ENCODE measurements around the gene CORO1C.

The CORO1C gene

DNA sequence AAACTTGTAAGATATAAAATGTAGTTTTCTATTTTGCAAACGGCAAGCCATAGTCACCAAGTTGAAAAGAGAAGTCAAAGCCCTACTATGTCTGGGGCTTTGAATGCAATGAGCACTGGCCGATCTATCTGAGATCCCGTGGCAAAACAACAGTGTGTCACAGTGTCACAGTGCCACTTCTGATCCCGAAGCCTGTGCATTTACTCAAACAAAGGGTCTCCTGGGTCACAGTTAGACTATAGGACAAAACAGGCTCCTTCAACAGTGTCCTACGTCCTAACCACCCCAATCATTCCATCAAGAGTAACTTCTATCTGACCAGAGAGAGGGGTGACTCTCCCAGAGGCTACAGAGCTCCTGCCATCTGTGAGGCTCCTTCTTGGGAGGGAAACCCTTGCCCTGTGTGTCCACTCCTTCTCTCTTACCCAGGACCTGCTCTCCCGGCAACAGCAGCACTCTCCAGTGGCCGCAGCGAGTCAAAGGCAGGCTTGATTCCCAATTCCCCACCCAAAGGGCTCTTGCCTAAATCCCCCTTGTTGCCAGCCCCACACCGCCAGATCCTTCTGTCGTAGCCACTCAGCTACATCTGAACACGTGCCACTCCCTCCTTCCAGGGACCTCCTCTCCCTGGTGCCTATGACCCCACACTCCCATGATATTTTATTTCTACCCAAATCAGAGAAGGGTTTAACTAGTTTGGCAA lies 83.6 kb downstream of the CORO1C start:
- DNase-seq (ENCODE audit: low read depth in 2 of 2) = no peak

DNA sequence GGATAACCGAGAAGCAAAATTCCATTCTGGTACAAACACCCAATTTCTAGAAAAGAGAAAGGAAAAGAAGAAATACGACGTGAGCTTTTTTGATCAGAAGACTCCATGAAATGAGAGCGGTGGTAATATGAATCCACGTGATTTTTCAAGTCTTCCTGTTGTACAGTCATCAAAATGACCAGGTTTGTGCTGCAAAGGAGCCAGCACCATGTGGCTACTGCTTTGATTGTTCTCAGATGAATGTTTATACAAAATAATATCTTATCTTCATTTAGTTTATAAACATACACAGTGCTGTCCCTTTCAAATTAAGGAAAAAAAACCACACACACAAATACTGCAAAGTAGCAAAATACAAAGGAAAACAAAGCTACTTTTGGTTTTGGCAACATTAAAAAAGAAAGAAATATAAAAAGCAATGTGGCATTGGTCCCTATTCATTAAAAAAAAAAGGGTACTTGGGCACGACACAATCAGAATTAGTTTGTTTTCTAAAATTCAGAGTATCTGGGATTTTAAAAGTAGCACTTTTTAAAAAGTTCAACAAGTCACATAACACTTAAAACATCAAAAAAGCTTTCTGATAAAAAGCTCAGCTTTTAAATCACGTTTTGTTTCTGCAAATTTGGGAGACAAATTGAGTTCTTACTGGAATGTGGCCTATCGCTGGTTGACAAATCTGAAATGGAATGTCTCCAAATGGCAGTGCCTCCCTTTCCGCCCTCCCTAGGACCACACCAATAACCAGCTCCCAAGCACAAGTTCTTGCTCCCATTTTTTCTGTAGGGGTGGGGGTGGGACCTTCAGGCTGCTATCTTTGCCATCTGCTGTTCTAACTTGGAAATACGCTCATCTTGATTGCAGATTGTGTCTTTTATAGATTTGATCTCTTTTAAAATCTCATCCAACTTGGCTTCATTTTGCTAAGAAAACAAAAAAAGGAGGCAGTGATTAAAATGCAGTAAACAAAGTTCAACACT lies 84.4 kb downstream of the CORO1C start:
- DNase-seq (ENCODE audit: low read depth in 2 of 2) = no peak

DNA sequence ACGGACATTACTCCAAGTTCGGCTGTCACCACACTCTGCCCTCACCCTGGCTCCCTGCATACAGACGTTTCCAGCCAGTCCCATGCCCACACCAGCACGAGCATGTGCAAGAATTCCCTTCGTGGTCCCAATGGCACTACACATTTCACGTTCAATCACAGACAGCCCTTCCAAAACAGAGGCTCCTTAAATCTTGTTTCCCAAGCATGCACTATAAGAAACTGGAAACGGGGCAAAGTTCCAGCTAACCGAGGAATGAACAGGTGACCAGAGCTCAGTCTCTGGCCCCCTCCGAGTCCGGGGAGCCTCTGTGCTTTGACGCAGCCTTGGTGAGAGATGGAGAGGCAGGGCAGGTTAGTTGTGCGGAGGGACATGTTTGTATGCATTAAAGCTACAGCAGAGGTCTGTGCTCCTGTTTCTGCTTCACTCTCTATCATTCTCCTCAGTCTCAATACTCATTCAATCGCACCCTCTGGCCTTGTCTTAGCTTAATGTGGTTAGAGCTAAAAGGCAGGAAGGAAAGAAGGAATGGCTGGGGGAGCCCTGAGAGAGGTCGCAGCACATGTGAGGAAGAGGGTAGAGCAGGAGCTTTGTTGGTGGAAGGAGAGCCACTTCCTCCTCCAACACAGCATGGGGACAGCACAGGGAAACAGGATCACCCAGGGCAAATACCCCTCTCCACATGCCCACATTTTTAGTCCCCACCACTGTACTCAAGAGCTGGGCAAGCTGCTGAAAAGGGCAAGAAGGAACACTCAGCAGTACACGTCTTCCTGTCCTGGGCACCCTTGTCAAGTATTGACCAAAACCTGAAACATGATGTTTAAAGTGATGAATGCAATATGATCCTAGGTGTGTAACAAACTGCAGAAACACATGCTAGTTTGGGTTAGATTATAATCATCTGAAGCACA lies 85.4 kb downstream of the CORO1C start:
- DNase-seq (ENCODE audit: low read depth in 2 of 2) = no peak

DNA sequence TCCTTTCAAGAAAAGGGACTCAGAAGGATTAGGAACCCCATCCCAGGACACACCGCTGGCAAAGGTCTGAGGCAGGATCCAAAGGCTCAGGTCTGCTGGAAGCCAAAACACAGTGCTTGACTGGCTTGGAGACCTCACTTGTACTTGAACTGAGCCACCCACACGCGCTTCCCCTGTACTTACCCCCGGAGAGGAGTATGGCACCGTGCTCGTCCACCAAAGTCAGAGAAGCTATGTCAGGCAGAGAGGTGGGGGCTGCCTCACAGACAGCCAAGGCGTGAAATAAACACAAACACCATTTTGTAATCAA lies 86.6 kb downstream of the CORO1C start:
- DNase-seq (ENCODE audit: low read depth in 2 of 2) = no peak

DNA sequence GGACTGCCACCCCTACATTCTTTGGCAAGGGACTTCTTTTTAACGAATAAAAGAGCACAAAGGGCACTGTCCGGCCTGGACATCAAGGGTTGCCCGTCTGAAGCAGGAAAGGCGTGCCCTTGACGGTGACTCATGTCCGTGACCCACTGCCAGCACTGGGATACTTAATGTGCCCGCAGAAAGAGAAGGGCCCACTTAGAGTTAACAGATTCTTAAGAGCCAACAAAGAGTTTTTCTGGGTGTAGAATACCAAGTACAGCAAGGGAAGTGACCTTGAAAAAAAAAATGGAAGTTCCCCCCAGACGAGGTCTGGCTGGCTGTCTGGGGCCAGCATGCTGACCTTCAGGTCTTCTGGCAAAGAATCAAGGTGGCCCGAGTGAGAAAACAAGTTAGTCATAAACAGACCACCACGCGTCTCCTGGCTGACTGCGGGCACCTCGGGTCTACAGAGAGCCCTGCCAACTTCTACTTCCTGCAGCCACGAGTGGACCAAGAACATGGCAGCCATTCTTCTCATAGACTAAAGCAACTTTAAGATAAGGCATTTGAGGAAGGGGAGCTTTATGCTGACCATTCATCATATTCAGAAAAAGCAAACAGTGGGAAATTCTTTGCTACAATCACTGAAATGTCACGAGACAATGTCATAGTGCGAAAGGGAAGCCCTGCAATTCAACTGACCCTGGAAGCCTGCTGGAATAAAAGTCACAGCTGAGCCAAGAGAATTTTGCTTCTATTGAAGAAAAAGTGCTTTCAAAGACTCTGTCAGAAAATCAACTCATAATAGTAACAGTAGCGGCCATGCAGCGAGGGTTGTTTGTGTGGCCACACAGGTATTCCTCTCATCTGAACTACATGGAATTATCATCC lies 87.1 kb downstream of the CORO1C start:
- no peak for DNase-seq (ENCODE audit: low read depth in 2 of 2)

GRCh38 chr12:108642899-108643654 lies 88.2 kb downstream of the CORO1C start:
- no peak for DNase-seq (ENCODE audit: low read depth in 2 of 2)

GRCh38 chr12:108642269-108642870 lies 88.9 kb downstream of the CORO1C start:
- no peak for DNase-seq (ENCODE audit: low read depth in 2 of 2)

GRCh38 chr12:108641446-108642268 lies 89.7 kb downstream of the CORO1C start:
- no peak for DNase-seq (ENCODE audit: low read depth in 2 of 2)

GRCh38 chr12:108640802-108641445 lies 90.4 kb downstream of the CORO1C start:
- no peak for DNase-seq (ENCODE audit: low read depth in 2 of 2)

DNA sequence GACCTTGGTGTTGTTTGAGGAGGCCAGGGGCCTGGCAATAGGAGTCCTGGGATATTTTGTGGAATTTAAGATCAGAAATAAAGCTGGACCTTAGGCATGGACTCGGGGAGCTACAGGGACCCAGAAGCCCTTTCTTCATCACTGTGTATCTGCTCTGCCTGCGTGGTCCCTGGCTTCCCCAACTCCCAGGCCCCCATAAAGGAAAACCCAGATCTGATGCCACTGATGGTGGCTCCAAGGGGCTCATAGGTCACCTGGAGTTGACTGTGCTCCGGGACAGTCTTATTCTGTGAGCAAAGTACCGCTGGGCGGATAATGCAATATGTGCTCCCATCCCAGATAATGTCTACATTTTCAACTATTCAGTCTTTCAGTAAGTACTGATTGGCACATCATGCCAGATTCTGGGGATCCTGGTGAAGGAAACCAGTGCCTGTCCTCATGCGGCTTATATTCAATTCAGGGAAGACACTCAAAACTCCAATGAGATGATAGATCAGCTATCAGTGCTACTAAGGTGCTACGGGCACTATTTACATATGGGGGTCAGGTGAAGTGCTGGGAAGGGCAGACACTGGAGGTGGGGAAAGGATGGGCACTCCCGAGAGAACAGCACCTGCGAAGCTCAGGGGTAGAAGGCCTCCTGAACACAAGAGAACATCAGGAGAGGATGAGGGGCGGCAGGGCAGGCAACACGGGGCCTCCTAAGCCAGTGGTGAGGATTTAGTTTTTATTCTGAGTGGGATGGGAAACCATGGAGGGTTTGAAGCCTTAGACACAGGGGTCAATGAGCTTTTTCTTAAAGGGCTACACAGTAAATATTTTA lies 92.1 kb downstream of the CORO1C start:
- DNase-seq (ENCODE audit: low read depth in 2 of 2) = no peak

DNA sequence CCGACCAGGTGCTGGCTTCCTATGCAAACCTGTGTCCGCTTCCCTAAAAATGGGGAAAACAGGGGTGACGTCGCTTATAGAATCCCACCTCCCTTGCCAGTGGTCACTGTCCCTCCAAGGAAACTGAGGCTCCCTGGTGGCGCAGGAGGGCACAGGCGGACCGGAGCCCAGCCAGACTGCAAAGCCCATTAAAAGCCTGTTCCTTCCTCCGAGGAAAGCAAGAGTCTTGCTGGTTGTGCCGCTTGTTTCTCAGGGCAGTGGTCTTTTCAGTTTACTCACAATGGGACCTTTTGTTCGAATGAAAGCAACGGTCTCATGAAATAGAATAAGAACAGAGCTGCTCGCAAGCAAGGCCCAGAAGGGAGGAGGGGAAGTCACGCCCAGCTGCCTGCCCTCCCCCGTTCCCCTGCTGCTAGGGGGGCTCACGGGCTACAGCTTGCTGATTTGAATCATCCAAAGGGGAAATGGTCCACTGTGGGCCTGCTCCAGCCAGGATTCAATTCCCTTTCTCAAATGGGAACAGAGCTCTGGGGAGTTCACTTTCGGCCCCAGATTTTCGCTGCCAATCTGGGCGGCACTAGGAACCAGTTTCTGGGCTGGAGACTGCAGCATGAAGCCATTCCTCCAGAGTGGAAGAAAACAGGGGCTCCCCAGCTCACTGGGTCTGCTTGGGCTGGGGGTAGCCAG lies 93.0 kb downstream of the CORO1C start:
- no peak for DNase-seq (ENCODE audit: low read depth in 2 of 2)

DNA sequence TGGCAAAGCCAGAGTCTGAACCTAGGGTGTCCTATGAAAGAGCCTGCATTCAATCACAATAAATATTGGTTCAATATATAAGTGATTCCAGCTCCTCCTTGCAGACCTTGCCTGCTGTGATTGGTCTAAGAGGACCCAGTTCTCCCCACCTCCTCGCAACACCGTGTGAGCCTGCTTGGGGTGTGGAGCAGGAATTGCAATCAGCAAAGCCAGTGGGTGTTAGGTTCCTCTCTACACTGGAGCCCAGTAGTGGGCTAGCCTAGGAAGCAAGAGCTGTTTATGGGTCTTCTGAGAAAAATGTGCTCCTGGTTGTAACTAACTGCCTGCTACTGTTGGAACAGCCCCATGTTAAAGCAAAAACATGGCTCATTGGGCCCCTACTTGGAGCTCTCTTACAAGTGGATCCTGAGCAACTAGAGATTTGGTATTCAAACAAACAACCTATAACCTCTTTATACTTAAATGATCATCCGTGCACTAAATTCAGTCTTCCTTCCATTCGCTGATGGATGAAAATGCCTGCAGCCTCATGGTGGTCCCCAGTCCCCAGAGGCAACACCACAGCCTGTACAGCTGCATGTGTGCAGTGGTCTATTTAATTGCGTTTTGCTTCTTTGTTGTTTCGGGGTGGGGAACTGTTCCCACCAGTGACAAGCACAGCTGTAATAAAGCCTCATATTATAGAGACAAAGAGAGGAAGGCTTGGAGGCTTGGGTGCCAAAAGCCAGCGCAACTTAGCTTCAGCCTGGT lies 93.9 kb downstream of the CORO1C start:
- no peak for DNase-seq (ENCODE audit: low read depth in 2 of 2)

GRCh38 chr12:108635997-108636808 lies 95.1 kb downstream of the CORO1C start:
- DNase-seq (ENCODE audit: low read depth in 2 of 2) = no peak

DNA sequence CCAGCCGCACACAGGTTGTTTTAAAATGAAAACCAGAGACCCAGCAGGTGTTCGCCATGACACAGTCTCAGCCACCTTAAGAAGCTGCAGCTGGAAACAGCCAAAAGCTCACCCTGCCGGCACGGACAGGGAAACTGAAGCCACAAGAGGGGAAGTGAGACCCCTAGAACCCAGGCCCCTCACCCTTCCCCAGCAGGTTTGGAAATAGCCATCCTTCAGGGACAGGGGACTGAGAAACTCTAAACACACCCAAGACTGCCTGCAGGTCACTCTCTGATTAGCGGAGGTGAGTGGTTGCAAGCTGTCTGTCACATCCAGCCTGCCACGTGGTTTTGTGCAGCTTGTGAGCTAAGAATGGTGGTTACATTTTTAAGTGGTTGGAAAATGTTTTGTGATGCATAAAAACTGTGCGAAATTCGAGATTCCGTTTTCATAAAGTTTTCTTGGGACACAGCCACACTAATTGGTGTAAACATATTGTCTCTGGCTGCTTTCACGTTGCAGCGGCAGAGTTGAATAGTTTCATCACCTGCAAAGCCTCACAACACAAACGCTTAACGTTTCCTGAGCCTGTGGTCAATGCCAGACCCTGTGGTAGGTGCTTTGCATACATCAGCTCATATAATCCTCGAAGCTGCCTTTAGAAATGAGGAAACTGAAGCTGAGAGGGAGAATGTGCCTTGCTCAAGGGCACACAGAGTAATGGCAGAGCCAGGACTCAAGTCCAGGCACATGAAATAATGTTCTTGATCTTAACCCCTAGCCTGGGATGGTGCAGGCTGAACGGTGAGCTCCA lies 95.9 kb downstream of the CORO1C start:
- DNase-seq (ENCODE audit: low read depth in 2 of 2) = no peak

GRCh38 chr12:108634341-108634751 lies 97.0 kb downstream of the CORO1C start:
- DNase-seq (ENCODE audit: low read depth in 2 of 2) = no peak
